GM19238 (cell line): Measurements from ENCODE around the gene GATAD2A.
"Not testable (repeated sequence)": the region's sequence is repeated elsewhere in the genome, so short reads cannot be mapped to it uniquely, and the experiment has no call there.

ENCODE experiments used
- DNase-seq: peaks from one replicate; pipeline ENCODE4 v3.0.0; 2011; ENCODE audit warnings: low spot score; ENCODE audit not compliant: insufficient read length

The GATAD2A gene

GRCh38 chr19:19446655-19447437, 41.4 kb downstream of the GATAD2A start:
- DNase-seq = no peak

GRCh38 chr19:19447536-19448237, 42.2 kb downstream of the GATAD2A start:
- DNase-seq = no peak

- DNase-seq = no peak
These were observed 42.7 kb downstream of the GATAD2A start for GRCh38 chr19:19448238-19448544.

- no peak for DNase-seq
These were observed 46.2 kb downstream of the GATAD2A start for GRCh38 chr19:19451429-19452242.

GRCh38 chr19:19452243-19453124, 47.0 kb downstream of the GATAD2A start:
- DNase-seq = no peak

- DNase-seq = no peak
These were observed 47.6 kb downstream of the GATAD2A start for GRCh38 chr19:19453125-19453454.

GRCh38 chr19:19455166-19455919, 49.9 kb downstream of the GATAD2A start:
- DNase-seq = not testable (repeated sequence)

- no peak for DNase-seq
These were observed 52.2 kb downstream of the GATAD2A start for GRCh38 chr19:19457671-19458070.

GRCh38 chr19:19458110-19458816, 52.8 kb downstream of the GATAD2A start:
- DNase-seq = no peak

GRCh38 chr19:19459073-19459472, 53.6 kb downstream of the GATAD2A start:
- no peak for DNase-seq

GRCh38 chr19:19459707-19460251, 54.3 kb downstream of the GATAD2A start:
- DNase-seq = peak; percentile 62

GRCh38 chr19:19460258-19460731, 54.8 kb downstream of the GATAD2A start:
- no peak for DNase-seq

GRCh38 chr19:19460761-19461265, 55.3 kb downstream of the GATAD2A start:
- DNase-seq = peak; percentile 60

- DNase-seq = no peak
These were observed 55.8 kb downstream of the GATAD2A start for GRCh38 chr19:19461306-19461670.

- no peak for DNase-seq
These were observed 56.5 kb downstream of the GATAD2A start for GRCh38 chr19:19461671-19462622.

GRCh38 chr19:19463348-19464117, 58.1 kb downstream of the GATAD2A start:
- DNase-seq = no peak

GRCh38 chr19:19464339-19465098, 59.0 kb downstream of the GATAD2A start:
- DNase-seq = no peak
